ENCODE results near the gene USP17L17.
"Not testable (repeated sequence)": the region's sequence is repeated elsewhere in the genome, so short reads cannot be mapped to it uniquely, and the experiment has no call there.

The USP17L17 gene

DNA sequence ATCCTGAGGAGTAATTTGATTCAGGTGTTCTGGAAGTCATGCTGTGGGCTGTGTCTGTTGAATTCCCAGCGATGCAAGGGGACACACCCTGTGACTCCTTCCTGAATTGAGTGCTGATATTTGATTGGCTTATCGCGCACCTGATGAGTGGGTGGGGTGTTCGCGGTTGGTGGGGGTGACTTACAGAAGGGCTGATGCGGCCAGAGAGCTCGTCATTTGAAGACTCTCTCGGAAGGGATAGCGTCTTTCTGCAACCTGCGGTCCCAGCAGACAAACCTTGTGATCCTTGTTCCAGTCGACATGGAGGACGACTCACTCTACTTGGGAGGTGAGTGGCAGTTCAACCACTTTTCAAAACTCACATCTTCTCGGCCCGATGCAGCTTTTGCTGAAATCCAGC is at the start of gene USP17L17:
Gene USP17L17, plus strand, starts transcription at position 301 of the 400 bp plus-strand sequence. Its CDS starts 0 bp downstream, at position 301.
- not testable (repeated sequence) for ATAC-seq, H3K4me3 Mint-ChIP-seq, H3K4me1 Mint-ChIP-seq, H3K27me3 Mint-ChIP-seq, H3K9me3 Mint-ChIP-seq, H3K27ac Mint-ChIP-seq, H3K36me3 Mint-ChIP-seq

- not testable (repeated sequence) for ATAC-seq, H3K27ac Mint-ChIP-seq, H3K9me3 Mint-ChIP-seq, H3K36me3 Mint-ChIP-seq, H3K4me3 Mint-ChIP-seq, H3K4me1 Mint-ChIP-seq, H3K27me3 Mint-ChIP-seq
These were observed 33.3 kb upstream of the USP17L17 start, which contains the start of gene USP17L10 for GRCh38 chr4:9210357-9210756. TSS of gene USP17L10 (plus strand) at chr4:9210657. CDS start at chr4:9210657, 0 bp downstream.

DNA sequence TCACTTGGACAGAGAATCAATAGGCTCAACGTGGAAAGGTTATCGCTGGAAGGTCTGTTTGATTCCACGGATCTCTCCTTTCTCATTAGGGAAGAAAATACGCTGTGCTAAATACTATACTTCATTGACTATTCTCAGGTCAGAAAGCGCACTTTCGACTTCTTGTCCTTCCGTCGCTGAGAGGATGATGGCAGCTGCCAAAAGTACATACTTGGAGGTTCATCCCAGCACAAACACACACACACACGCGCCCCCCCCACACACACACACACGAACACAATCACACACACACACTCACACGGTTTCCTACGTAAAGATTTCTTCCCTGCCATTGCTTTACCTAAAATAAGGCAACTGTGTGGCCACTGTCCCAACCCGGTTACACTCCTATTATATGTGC is 29.0 kb upstream of the USP17L17 start:
- not testable (repeated sequence) for ATAC-seq, H3K4me3 Mint-ChIP-seq, H3K27me3 Mint-ChIP-seq, H3K9me3 Mint-ChIP-seq, H3K36me3 Mint-ChIP-seq, H3K4me1 Mint-ChIP-seq, H3K27ac Mint-ChIP-seq

DNA sequence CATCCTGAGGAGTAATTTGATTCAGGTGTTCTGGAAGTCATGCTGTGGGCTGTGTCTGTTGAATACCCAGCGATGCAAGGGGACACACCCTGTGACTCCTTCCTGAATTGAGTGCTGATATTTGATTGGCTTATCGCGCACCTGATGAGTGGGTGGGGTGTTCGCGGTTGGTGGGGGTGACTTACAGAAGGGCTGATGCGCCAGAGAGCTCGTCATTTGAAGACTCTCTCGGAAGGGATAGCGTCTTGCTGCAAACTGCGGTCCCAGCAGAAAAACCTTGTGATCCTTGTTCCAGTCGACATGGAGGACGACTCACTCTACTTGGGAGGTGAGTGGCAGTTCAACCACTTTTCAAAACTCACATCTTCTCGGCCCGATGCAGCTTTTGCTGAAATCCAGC is 28.6 kb upstream of the USP17L17 start, which contains the start of gene USP17L11:
Gene USP17L11, plus strand, starts transcription at position 301 of the 400 bp plus-strand sequence. Its CDS starts 0 bp downstream, at position 301.
- not testable (repeated sequence) for H3K9me3 Mint-ChIP-seq, H3K27me3 Mint-ChIP-seq, H3K4me3 Mint-ChIP-seq, ATAC-seq, H3K4me1 Mint-ChIP-seq, H3K27ac Mint-ChIP-seq, H3K36me3 Mint-ChIP-seq

DNA sequence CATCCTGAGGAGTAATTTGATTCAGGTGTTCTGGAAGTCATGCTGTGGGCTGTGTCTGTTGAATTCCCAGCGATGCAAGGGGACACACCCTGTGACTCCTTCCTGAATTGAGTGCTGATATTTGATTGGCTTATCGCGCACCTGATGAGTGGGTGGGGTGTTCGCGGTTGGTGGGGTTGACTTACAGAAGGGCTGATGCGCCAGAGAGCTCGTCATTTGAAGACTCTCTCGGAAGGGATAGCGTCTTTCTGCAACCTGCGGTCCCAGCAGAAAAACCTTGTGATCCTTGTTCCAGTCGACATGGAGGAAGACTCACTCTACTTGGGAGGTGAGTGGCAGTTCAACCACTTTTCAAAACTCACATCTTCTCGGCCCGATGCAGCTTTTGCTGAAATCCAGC is 23.8 kb upstream of the USP17L17 start, which contains the start of gene USP17L12:
Gene USP17L12, plus strand, starts transcription at position 301 of the 400 bp plus-strand sequence. Its CDS starts 0 bp downstream, at position 301.
- H3K27me3 Mint-ChIP-seq, H3K36me3 Mint-ChIP-seq, ATAC-seq, H3K27ac Mint-ChIP-seq, H3K4me1 Mint-ChIP-seq, H3K4me3 Mint-ChIP-seq, H3K9me3 Mint-ChIP-seq: not testable (repeated sequence)

DNA sequence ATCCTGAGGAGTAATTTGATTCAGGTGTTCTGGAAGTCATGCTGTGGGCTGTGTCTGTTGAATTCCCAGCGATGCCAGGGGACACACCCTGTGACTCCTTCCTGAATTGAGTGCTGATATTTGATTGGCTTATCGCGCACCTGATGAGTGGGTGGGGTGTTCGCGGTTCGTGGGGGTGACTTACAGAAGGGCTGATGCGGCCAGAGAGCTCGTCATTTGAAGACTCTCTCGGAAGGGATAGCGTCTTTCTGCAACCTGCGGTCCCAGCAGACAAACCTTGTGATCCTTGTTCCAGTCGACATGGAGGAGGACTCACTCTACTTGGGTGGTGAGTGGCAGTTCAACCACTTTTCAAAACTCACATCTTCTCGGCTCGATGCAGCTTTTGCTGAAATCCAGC is 19.1 kb upstream of the USP17L17 start, which contains the start of gene USP17L13:
Gene USP17L13, plus strand, starts transcription at position 301 of the 400 bp plus-strand sequence. Its CDS starts 0 bp downstream, at position 301.
- not testable (repeated sequence) for H3K4me1 Mint-ChIP-seq, H3K27ac Mint-ChIP-seq, H3K9me3 Mint-ChIP-seq, ATAC-seq, H3K4me3 Mint-ChIP-seq, H3K27me3 Mint-ChIP-seq, H3K36me3 Mint-ChIP-seq

- not testable (repeated sequence) for H3K36me3 Mint-ChIP-seq, H3K27me3 Mint-ChIP-seq, H3K4me1 Mint-ChIP-seq, H3K4me3 Mint-ChIP-seq, ATAC-seq, H3K27ac Mint-ChIP-seq, H3K9me3 Mint-ChIP-seq
These were observed 13.4 kb upstream of the USP17L17 start for GRCh38 chr4:9230249-9230648.

- H3K27me3 Mint-ChIP-seq, H3K27ac Mint-ChIP-seq, H3K36me3 Mint-ChIP-seq, H3K4me1 Mint-ChIP-seq, H3K4me3 Mint-ChIP-seq, H3K9me3 Mint-ChIP-seq, ATAC-seq: not testable (repeated sequence)
These were observed 9.6 kb upstream of the USP17L17 start, which contains the start of gene USP17L15 for GRCh38 chr4:9234085-9234484. TSS of gene USP17L15 (plus strand) at chr4:9234385. CDS start at chr4:9234385, 0 bp downstream.

GRCh38 chr4:9238461-9238860 is 5.2 kb upstream of the USP17L17 start:
- not testable (repeated sequence) for H3K9me3 Mint-ChIP-seq, H3K27me3 Mint-ChIP-seq, H3K4me3 Mint-ChIP-seq, H3K36me3 Mint-ChIP-seq, H3K27ac Mint-ChIP-seq, ATAC-seq, H3K4me1 Mint-ChIP-seq

GRCh38 chr4:9247953-9248680 is 4.4 kb downstream of the USP17L17 start, which contains the start of gene USP17L18:
TSS of gene USP17L18 (plus strand) at chr4:9248630. CDS start at chr4:9248630, 0 bp downstream.
- not testable (repeated sequence) for H3K27ac Mint-ChIP-seq, H3K36me3 Mint-ChIP-seq, H3K4me3 Mint-ChIP-seq, ATAC-seq, H3K27me3 Mint-ChIP-seq, H3K9me3 Mint-ChIP-seq, H3K4me1 Mint-ChIP-seq

DNA sequence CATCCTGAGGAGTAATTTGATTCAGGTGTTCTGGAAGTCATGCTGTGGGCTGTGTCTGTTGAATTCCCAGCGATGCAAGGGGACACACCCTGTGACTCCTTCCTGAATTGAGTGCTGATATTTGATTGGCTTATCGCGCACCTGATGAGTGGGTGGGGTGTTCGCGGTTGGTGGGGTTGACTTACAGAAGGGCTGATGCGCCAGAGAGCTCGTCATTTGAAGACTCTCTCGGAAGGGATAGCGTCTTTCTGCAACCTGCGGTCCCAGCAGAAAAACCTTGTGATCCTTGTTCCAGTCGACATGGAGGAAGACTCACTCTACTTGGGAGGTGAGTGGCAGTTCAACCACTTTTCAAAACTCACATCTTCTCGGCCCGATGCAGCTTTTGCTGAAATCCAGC is 9.4 kb downstream of the USP17L17 start, which contains the start of gene USP17L19:
Gene USP17L19, plus strand, starts transcription at position 301 of the 400 bp plus-strand sequence. Its CDS starts 0 bp downstream, at position 301.
- not testable (repeated sequence) for H3K27ac Mint-ChIP-seq, H3K9me3 Mint-ChIP-seq, H3K36me3 Mint-ChIP-seq, H3K4me3 Mint-ChIP-seq, ATAC-seq, H3K27me3 Mint-ChIP-seq, H3K4me1 Mint-ChIP-seq

- H3K27ac Mint-ChIP-seq, H3K36me3 Mint-ChIP-seq, H3K9me3 Mint-ChIP-seq: not testable (repeated sequence)
These were observed 14.1 kb downstream of the USP17L17 start, which contains the start of gene USP17L20 for GRCh38 chr4:9257824-9258223. TSS of gene USP17L20 (plus strand) at chr4:9258124. CDS start at chr4:9258124, 0 bp downstream.

DNA sequence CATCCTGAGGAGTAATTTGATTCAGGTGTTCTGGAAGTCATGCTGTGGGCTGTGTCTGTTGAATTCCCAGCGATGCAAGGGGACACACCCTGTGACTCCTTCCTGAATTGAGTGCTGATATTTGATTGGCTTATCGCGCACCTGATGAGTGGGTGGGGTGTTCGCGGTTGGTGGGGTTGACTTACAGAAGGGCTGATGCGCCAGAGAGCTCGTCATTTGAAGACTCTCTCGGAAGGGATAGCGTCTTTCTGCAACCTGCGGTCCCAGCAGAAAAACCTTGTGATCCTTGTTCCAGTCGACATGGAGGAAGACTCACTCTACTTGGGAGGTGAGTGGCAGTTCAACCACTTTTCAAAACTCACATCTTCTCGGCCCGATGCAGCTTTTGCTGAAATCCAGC is 18.9 kb downstream of the USP17L17 start, which contains the start of gene USP17L21:
Gene USP17L21, plus strand, starts transcription at position 301 of the 400 bp plus-strand sequence. Its CDS starts 0 bp downstream, at position 301.
- not testable (repeated sequence) for ATAC-seq, H3K27ac Mint-ChIP-seq, H3K9me3 Mint-ChIP-seq, H3K4me3 Mint-ChIP-seq, H3K36me3 Mint-ChIP-seq, H3K27me3 Mint-ChIP-seq, H3K4me1 Mint-ChIP-seq

More at GRCh38 chr4:9257824-9258223, 14.1 kb downstream of the USP17L17 start, which contains the start of gene USP17L20:
- not testable (repeated sequence) for ATAC-seq, H3K27me3 Mint-ChIP-seq, H3K4me1 Mint-ChIP-seq, H3K4me3 Mint-ChIP-seq

- not testable (repeated sequence) for H3K9me3 Mint-ChIP-seq, H3K4me3 Mint-ChIP-seq, ATAC-seq, H3K4me1 Mint-ChIP-seq, H3K36me3 Mint-ChIP-seq, H3K27ac Mint-ChIP-seq, H3K27me3 Mint-ChIP-seq
These were observed 23.6 kb downstream of the USP17L17 start, which contains the start of gene USP17L22 for GRCh38 chr4:9267319-9267718. TSS of gene USP17L22 (plus strand) at chr4:9267619. CDS start at chr4:9267619, 0 bp downstream.

DNA sequence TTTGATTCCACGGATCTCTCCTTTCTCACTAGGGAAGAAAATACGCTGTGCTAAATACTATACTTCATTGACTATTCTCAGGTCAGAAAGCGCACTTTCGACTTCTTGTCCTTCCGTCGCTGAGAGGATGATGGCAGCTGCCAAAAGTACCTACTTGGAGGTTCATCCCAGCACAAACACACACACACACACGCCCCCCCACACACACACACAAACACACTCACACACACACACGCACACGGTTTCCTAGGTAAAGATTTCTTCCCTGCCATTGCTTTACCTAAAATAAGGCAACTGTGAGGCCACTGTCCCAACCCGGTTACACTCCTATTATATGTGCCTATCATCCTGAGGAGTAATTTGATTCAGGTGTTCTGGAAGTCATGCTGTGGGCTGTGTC is 28.0 kb downstream of the USP17L17 start:
- not testable (repeated sequence) for H3K27me3 Mint-ChIP-seq

More for the DNA sequence above, 28.0 kb downstream of the USP17L17 start:
- not testable (repeated sequence) for ATAC-seq, H3K4me1 Mint-ChIP-seq, H3K27ac Mint-ChIP-seq, H3K9me3 Mint-ChIP-seq, H3K36me3 Mint-ChIP-seq, H3K4me3 Mint-ChIP-seq
